GM12801 (cell line): ENCODE measurements around the gene SPAG6.

Experiments
- CTCF ChIP-seq: IDR thresholded peaks from one replicate; pipeline ENCODE4 v1.5.1; 2011; ENCODE audit warnings: control low read depth; ENCODE audit not compliant: insufficient read length; ENCODE audit errors: extremely low read depth

The SPAG6 gene

DNA sequence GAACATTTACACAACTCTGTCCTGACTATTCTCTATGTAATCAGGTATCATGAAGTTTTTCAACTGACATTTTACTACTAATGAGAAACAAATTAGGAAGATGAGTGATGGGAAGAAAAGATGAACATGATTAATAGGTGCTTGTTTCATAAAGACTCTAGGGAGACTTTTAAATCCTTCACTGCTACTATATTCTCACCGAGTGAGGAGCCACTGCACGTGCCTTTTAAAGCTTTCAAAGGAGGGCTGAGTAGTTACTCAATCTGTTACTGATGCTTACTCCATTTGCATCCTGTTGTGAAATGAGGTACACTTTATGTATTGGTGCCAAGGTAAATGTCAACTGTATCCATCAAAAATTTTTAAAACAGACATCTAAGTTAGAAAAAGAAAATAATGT is 30.4 kb upstream of the SPAG6 start:
- TF ChIP-seq CTCF = no peak

DNA sequence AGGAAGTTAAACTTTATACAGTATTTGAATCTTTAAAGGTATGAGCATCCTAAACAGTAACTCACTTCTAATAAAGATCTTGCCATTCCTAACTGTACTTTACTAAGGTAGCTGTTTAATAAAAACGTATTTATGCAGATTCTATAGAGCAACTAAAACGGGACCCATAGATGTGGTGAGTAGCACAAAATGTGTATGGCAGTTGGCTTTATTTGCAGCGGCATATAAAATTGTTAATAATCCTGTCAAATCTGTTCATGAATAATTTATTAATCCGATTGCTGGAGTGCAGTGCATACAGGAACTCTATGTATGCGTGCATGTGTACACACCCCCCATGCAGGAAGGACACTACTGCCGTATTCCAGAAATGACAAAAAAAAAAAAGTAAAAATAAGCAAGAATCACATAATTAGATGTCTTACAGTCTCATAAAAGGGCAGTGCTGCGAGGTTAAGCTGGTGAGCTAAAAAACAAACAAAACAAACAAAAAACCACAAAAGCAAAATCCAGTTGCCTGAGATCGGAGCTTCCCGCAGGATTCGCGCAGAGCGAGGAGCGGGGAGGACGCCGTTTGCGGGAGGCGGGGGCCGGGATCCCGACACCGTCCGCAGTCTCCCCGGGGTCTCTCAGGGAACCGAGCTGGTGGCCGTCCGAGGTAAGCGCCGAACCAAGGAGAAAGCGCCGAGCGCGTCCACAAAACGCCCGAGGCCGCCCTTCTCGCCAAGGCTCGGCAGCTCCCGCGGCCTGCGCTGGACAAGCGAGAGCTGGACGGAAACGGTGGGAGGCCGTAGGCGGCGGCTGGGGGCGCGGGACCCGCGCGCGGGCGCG is 29.6 kb upstream of the SPAG6 start:
- no peak for TF ChIP-seq CTCF

GRCh38 chr10:22316286-22317075 is 28.8 kb upstream of the SPAG6 start, which contains the start of gene COMMD3:
COMMD3 (plus strand) TSS chr10:22316388; CDS start chr10:22316418, 30 bp downstream.
- TF ChIP-seq CTCF = no peak

- no peak for TF ChIP-seq CTCF
Observed at GRCh38 chr10:22317076-22317370, 28.3 kb upstream of the SPAG6 start.

- TF ChIP-seq CTCF = no peak
Observed at GRCh38 chr10:22317771-22318565, 27.3 kb upstream of the SPAG6 start.

- no peak for TF ChIP-seq CTCF
Observed at GRCh38 chr10:22318772-22319171, 26.5 kb upstream of the SPAG6 start.

DNA sequence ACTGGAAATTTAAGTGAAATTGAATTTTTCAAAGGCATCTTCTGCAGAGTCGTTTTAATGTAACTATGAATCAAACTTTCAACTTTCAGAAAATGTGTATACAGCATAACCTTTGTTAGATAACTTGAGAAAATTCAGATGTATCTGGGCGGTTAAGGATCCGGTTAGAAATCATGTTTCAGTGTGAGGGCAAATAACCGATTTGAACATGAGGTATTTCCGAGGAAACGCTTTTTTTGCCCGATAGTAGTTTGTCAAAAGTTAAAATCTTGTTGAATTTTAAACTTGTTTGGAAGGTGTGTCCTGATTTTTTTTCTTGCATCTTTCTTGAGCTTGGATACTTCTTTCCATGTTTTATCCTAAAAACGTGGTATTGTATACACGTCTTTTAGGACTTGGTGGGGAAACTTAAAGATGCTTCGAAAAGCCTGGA is 25.7 kb upstream of the SPAG6 start:
- TF ChIP-seq CTCF = no peak
